Cardiac septum (tissue), 1 donor: ENCODE results near the gene STIM2. TPM values are rescaled to one million over a fixed set of nuclear protein-coding genes. Genes with fewer than 3 reads are reported as not detected.
A peak's percentile ranks its signal among the peaks of the same experiment; 100 is the strongest.
"Not testable (repeated sequence)": the region's sequence is repeated elsewhere in the genome, so short reads cannot be mapped to it uniquely, and the experiment has no call there.

Source experiments
- DNase-seq: peaks from one replicate; pipeline ENCODE4 v3.0.0-alpha.2; 2020; ENCODE audit warnings: low spot score
- intact Hi-C: fragments of 100-400 bp; cut with DNase I; formaldehyde crosslinking; loops from one replicate; pipeline ENCODE4 v1.14.0; 2022
- long read RNA-seq: library from polyadenylated mRNA; unstranded; transcript quantifications from one replicate; pipeline ENCODE4 v2.0.0, GENCODE V29; 2021
- total RNA-seq: library from RNA; stranded (reverse); fragmentation: NEBNext Ultra II Directional; extraction: Animal tissue kit (Norgen Biotek cat#: 25700); gene quantifications from one replicate; pipeline ENCODE4 v1.2.1, GENCODE V29; 2021
- donor health status: DM: no; HTN: no; CAD: no.

The STIM2 gene
- 10.1 TPM for total RNA-seq
- long read RNA-seq, full-length matches to known transcripts, result 2 of 8 reads
- long read RNA-seq, partial matches to known transcripts, result 1 of 8 reads
- long read RNA-seq, other reads (novel, unspliced or antisense), result 5 of 8 reads

DNA sequence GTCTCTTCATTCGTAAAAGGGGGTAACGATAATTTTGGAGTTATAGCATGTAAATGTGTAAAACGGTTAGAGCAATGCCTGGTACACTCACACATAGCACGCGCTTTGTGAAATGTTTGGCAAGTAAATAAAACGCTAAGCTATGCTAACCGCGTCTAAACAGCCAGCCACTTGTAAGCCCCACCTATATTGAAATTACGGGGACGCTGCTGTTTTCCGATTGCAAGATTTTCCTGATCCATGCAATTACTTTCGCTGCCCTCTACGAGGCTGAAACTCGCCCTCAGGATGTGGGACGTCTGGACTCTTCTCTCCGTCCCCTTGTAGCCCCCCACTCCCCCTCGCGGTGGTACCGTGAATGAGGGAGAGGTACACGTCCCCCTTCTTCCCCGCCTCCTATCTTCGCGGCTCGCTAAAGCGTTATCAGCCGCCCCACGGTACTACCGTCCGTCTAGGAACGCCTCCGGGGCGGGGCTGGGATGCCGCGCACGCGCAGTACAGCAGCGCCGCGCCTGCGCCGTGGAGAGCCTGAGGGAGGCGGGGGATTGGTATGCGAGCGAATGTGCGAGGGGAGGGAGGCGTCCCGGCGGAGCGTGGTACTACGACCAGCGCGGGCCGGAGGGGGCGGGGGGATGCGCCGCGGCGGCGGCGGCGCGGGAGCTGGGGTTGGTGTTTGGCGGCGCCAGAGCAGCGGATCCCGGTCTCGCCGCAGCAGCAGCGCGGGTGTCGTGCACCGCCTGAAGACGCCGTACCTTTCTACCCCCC lies at the start of gene STIM2:
STIM2 (plus strand) TSS at position 685 of the 765 bp plus-strand sequence.
- intact Hi-C loops, result loop anchor here (5.0 kb wide), 3 partner anchors 132 to 538 kb away; partner anchors contain the start of gene RBPJ
- peak; percentile 99 for DNase-seq

DNA sequence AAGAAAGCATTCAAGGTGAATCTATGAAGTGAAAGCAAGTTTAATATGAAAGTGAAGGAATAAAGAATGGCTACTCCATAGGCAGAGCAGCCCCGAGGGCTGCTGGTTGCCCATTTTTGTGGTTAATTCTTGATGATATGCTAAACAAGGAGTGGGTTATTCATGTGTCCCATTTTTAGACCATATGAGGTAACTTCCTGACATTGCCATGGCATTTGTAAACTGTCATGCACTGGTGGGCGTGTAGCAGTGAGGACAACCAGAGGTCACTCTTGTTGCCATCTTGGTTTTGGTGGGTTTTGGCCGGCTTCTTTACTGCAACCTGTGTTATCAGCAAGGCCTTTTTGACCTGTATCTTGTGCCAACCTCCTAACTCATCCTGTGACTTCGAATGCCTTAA lies 49.1 kb upstream of the STIM2 start:
- not testable (repeated sequence) for DNase-seq
- intact Hi-C loops, result loop anchor here (5.0 kb wide), 1 partner anchor 46 kb away; no protein-coding TSS in a partner anchor

DNA sequence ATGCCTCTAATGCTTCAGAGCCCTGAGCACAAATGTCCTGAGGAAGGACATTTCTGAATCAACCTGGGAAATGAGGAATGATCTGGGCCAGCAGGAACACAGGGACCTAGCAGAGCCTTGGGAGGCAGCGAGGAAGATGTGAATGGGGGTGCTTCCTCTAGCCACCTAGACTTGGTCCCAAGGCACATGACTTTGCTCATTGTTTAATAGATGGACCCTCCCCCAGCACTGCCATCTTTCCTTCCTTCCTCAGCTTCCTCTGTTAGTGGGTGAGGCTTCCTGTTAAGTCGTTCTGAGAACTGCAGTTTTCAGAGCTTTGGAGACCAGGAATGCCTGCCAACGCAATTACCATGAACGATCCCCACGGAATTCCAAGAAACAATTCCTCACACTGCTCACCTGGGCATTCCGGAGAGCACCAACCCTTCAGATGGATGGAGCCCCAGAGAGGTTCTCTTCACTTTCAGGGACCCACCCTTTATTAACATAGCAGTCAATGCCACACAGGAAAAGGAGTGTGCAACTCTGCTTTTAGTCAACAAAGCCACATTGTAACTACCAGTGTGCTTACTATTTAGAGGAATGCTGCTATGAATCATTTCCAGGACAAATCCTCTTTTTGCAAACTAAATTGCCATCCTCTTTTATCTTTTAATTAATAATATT lies 48.5 kb upstream of the STIM2 start:
- intact Hi-C loops, result loop anchor here (5.0 kb wide), 1 partner anchor 45 kb away; no protein-coding TSS in a partner anchor
- no peak for DNase-seq

DNA sequence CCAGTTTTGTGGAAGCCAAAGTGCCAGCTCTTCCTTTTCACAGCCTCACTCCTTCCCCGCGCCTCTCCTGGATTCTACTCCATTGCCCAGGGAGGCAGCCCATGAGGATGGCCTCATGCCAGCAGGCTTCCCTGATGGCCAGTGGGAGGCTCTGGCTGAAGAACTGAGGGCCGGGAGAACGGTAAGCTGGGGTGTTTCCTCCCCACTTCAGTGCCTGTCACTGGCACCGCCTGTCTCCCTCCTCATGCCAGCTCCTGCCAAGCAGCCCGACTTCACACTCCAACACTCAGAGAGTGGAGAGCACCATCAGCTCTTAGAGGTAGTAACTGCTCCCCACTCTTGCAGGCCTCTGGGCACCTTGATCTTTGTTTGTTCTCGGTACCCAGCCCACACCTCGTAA lies 46.9 kb upstream of the STIM2 start:
- intact Hi-C loops, result loop anchor here (5.0 kb wide), 1 partner anchor 44 kb away; no protein-coding TSS in a partner anchor
- no peak for DNase-seq

DNA sequence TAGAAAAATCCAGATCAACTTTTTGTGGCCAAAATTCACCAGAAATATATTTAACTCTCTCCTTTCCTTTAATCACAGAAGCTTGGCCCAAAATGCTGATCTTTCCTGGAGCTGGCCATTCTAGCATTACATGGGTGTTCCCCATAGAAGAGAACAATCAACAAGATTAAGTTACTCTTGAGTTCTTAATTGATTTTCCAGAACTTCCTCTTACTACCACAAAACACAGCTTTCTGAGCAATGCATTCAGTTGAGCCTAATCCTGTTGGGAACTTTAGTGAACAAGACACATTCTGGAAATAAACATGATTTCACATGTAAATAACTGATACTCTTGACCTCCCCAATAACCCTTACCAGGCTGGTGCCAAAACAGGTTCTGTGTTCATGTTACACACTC lies 45.4 kb upstream of the STIM2 start:
- intact Hi-C loops, result no loop called here
- no peak for DNase-seq

DNA sequence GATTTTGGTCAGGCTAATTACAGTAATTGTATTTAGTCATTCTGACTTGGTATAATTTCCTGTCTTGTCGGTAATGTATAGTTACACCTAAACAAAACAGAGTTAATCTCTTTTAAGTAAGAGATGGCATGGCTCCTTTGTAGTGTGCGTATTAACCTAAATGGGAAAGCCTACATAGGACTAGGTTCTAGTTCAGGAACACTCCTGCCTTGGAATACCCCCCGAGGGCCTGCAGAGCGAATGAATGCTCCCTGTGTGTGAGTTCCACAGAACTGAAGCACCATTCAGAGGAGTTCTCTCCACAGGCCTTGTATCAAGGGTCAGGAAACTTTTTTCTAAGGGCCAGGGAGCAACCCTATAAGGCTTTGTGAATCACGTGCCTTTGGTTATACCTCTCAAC lies 44.9 kb upstream of the STIM2 start:
- intact Hi-C loops, result no loop called here
- no peak for DNase-seq

DNA sequence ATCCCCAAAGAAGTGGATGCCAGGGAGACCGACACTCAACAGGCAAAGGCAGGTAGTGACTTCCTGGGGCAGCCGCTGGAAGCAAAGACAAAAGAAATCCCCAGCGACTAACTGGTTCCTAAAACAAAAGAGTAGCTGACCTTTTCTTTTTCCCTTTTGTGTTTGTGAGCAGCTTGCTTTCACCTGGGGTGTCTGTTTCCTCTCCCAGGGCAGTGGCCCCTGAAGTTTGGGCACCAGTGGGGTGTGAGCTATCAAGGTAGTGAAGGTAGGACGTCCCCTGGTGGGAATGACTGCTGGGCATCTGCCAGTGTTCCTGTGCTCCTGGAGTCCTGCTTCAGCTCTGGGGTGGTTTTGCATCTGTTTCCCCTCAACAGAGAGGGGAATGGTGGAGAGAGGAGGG lies 41.6 kb upstream of the STIM2 start:
- DNase-seq, result no peak
- intact Hi-C loops, result no loop called here

DNA sequence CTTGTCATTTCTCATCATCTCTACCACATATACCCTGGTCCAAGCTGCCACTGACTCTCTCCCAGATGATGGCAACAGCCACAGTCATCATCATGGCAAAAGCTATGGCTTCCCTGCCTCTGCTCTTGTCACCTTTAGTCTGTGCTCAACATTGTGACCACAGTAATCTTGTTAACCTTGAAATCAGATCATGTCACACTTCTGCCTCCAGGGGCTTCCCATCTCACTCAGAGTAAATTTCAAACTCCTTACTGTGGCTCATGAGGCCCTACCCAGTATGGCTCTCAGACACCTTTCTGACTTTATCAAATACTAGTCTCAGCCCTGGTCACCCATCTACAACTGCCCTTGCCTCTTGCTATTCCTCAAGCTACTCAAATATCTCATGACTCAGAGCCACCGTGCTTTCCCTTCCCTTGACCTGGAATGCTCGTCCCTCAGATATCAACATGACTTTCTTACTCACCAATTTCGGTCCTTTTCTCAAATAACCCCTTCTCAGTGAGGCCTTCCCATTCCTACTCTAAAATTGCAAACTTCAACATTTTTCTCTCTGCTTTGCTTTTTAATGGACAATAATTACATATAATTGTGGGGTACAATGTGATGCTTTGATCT lies 41.1 kb upstream of the STIM2 start:
- intact Hi-C loops, result no loop called here
- DNase-seq, result no peak

DNA sequence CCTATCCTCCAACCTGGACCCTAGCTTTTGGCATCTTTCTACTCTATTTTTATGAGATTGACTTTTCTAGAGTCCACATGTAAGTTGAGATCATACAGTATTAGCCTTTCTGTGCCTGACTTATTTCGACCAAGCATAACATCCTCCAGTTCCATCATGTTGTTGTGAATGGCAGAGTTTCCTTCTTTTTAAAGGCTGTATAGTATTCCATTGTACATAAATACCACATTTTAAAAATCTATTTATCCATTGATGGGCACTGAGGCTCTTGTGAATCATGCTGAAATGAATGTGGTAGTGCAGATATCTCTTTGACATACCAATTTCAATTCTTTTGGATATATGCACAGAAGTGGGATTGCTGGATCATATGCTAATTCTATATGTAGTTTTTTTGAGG lies 40.3 kb upstream of the STIM2 start:
- intact Hi-C loops, result no loop called here
- no peak for DNase-seq

DNA sequence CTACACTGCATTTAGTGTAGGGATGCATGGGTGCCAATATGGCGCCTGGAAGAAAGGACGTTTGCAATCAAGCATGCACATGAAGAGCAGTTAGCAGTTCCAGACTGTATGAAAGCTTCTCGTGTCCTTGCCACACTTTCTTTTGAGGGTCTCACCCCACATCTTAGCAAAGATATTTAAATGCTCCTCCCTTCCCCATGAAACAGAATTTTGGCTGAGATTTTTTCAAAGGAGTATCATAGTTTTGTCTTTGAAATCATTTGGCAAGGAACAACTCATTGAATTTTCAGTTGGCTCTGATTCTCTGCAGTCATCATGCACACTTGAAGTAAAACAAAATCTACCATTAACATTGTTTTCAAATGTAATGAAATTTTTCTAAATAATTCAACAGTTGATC lies 39.6 kb upstream of the STIM2 start:
- no peak for DNase-seq
- intact Hi-C loops, result no loop called here

DNA sequence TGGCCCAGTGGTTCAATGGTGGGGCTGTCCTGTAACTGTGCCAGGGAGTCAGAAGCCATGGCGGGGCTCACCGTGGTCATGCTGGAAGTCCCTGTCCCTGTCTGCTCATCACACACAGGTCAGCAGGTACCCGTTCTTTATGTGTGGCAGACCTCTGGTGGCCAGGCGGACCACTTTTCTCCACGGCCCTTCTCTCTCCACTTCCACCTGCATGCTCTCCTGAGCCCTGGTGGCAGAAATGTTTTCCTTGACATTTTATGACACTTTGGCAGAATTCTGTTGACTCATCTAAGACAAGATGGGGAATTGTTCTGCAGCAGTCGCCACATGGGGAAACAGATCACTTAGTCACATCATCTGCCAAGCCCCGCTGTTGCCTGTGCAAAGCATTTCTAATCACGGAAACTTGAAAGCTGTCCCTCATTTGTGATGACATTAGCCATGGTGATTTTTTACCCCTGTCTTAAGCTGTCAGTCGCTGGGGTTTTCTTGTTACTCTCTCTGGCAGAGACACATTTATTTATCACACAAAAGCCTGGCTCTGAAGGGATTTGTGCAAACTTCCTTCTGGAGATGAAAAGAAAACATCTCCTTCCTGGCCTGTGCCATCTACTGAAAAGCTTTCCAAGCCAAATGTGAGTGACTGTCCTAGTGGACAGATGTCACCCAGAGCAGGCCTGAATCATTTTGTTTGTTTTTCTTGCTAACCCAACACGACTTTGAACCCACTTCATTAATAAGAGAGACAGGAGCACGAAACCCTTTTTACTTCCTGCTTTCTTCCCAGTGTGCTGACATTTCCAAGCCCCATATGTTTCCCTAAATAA lies 38.8 kb upstream of the STIM2 start:
- DNase-seq, result no peak
- intact Hi-C loops, result no loop called here

DNA sequence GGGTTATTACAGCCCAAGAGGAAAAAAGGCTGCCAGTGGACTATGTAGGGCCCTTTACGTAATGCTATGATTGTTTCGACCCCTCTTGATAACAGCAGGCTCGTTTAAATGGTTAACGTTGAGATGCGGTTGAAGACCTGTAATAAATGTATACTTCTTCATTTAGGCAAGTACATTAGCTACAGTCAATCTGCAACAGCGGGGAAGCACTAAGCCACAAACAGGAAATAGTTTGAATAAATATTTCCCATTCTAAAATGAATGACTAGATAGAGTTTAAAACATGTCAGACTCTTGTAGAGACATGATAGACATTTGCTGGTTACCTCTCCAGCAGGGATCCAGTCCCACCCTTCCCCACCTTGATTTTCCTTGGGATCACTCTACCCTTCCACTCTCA lies 38.1 kb upstream of the STIM2 start:
- intact Hi-C loops, result no loop called here
- DNase-seq, result no peak

DNA sequence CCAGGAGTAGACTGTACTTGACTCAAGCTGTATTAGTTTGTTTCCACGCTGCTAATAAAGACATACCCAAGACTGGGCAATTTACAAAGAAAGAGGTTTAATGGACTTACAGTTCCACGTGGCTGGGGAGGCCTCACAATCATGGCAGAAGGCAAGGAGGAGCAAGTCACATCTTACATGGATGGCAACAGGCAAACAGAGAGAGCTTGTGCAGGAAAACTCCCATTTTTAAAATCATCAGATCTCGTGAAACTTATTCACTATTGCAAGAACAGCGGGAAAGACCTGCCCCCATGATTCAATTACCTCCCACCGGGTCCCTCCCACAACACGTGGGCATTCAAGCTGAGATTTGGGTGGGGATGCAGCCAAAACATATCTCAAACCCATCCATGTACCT lies 37.7 kb upstream of the STIM2 start:
- intact Hi-C loops, DNase-seq: not testable (repeated sequence)

DNA sequence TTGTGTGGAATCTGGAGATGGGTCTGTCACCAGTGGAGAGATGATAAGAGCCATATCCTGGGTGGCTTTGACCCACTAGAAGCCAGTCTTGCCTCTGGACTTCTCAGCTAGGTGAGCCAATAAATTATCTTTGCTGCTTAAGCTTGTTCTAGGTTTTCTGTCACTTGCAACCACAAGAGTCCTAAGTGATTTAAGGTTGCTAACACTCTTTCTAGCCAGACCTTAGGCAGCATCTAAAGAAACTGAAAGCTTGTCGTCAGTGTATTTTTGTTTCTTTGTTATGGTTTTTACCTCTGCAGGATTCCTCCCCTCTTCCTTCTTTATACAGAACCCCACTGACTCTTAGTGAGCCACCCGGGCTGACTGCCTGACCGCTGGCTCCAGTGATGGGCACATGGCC lies 37.1 kb upstream of the STIM2 start:
- intact Hi-C loops, result no loop called here
- no peak for DNase-seq

DNA sequence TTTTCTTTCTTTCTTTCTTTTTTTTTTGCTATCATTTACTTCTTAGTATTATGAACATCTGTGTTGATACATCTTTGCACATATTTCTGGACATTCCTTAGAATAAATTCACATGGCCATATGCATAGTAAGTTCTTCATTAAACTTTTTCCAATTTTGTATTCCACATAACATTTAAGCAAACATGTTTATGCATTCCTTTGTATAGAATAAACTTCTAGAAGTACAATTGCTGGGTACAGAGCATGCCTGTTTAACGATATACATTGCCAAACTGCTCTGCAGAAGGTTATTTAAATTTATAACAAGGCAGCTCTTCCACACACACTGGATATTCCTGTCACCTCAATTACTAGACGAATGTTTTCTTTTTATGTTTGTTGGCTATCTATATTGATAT lies 36.0 kb upstream of the STIM2 start:
- intact Hi-C loops, result no loop called here
- no peak for DNase-seq

DNA sequence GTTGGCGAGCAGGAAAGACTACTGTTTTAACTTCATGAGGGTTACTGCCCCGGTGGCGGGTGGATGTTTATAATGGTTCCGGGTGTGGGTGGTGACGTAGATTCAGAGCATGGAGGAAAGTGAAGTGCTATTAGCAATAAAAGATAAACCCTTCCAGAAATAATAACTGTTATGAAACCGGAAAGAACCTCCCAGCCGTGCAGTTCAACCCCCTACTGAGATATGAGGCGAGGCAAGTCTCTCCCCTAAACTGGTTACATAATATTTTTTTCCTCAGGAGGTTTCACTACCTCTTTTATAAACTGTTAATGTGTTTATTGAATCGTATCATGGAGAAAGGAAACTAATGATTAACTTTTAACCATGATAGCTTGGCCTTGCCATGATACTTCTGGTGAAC lies 33.9 kb upstream of the STIM2 start:
- DNase-seq, result no peak
- intact Hi-C loops, result no loop called here

DNA sequence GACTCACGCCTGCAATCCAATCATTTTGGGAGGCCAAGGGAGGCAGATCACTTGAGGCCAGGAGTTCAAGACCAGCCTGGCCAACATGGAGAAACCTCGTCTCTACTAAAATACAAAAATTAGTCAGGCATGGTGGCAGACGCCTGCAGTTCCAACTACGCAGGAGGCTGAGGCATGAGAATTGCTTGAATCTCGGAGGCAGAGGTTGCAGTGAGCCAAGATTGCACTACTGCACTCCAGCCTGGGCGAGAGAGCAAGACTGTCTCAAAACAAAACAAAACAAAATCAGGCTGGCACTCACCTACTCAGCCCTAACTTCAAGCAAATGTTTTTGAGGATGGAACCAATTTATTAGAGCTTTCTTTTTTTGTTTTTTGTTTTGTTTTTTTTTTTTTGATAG lies 33.3 kb upstream of the STIM2 start:
- DNase-seq, intact Hi-C loops: not testable (repeated sequence)

DNA sequence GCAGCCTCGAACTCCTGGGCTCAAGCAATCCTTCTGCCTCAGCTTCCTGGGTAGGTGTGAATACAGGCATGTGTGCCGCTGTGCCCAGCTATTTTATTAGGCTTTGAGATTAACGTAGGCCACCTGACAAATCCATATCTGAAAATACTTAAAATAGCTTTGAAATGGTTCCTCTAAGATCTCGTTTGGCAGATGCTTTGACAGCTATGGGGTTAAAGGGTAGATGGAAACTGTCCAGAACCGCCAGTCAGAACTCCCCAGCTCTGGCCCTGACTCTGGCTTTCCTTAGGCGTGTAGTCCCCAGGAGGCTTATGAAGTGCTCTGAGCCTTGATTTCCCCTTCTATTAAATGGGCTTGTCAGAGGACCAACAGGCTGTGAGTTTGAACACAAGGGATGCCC lies 32.8 kb upstream of the STIM2 start:
- intact Hi-C loops, result no loop called here
- no peak for DNase-seq

DNA sequence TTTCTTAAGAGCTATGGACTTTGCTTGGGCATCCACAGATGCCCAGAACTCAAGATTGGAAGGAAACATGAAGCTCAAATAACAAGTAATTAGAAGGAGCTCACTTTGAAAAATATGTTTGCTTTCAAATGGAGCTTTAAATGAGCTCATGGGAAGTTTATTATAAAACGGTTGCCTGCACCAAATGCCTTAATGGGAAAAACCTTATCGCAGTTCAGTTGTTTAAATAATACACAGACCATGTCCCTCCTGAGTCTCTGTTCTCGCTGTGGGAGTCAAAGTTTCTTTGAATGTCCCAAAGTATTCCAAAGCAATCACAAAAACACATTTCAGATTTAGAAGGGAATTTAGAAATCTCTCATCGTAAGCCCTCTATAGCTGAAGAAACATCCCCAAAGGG lies 31.6 kb upstream of the STIM2 start:
- no peak for DNase-seq
- intact Hi-C loops, result no loop called here

DNA sequence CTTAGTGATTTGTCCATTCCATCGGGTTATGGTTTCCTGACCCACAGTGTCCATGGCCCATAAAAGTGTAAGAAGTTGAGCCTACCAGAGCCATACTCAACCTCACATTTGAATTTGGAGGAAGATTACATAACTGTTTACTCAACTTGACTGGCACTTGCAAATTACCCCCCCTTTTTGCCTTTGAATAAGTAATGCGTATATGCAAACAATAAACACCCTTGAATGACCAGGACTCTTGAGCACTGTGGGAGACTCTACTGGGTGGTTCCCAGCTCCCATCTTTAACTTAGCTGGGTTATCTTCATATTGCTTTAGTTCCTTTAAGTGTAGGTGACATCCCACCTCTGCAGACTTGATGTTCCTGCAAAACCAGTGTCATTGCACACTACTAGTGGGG lies 30.6 kb upstream of the STIM2 start:
- no peak for DNase-seq
- intact Hi-C loops, result no loop called here
